Activated T-helper 1 cell treated with Interleukin-2 at 50 U/mL for 16 hours (primary cell): ENCODE results near the gene SPTB.

Experiments used
- DNase-seq: peaks from one replicate; pipeline ENCODE4 v3.0.0-alpha.2; 2020; ENCODE audit warnings: low read depth

SPTB gene

DNA sequence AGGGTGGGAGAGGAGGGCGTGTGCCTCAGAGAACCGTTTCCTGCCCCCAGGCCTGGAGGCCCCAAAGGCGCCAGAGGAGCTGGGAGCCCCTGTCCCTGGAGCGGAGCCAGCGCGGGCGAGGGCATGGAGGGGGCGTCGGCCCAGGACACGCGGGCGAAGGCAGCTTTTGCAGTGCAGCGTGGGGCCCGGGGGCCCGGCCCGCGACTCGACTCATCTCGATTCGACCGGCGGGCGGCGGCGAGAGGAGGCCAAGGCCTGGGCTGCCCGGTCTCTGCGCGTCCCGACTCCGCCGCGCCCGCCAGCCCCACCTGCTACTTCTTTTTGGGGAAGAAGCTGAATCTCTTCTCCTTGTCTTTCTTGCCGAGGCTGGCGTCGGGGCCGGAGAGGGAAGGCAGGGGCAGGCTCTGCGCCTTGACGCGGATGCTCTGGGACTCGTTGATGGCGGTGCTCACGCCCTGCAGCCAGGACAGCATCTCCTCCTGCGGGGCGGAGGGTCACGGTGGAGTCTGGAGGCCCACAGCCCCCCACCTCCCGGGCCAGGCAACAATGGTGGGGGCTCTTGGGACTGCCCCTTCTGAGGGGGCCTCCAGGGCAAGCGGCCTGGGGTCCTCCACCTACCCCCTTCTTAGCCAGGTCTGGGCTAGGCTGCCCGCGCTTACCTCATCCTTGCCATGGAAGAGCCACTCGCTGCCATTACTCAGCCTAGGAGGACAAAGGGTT lies 130.6 kb downstream of the SPTB start:
- DNase-seq, result no peak

DNA sequence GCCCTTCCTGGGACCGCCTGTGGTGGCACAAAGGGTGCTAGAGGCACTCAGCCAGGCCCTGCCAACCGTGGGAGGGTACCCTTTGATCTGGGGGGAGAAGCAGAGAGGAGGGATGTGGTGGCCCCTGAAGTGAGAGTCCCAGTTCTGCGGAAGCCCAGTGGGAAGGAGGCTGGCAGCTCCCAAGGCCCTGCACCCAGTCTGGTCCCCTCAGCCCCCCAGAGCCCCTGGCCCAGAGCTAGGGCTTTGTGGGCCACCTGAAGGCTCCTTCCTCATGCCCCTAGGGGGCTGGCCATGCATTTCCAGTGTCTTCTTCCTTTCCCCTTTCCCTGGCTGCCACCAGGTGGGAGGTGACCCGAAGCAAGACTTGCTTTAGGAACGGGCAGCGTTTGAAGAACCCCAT lies 131.2 kb downstream of the SPTB start:
- no peak for DNase-seq

DNA sequence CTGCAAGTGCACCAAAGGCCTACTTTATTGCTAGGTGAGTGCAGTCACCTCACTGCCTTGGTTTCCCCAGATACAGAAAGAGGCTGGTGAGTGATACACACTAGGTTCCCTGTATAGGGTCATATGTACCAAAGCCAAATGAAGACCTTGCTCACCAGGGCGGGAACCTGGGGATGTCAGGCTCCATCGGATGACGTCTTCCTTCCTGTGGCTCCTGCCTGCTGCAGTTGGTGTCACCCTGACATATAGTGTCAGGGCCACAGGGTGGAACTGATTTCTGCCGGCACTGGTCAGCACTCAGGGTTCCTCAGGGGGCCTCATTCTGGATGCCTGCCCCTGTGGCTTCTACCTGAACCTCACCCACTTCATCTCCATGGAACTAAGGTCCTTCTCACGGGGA lies 132.4 kb downstream of the SPTB start:
- DNase-seq, result no peak

DNA sequence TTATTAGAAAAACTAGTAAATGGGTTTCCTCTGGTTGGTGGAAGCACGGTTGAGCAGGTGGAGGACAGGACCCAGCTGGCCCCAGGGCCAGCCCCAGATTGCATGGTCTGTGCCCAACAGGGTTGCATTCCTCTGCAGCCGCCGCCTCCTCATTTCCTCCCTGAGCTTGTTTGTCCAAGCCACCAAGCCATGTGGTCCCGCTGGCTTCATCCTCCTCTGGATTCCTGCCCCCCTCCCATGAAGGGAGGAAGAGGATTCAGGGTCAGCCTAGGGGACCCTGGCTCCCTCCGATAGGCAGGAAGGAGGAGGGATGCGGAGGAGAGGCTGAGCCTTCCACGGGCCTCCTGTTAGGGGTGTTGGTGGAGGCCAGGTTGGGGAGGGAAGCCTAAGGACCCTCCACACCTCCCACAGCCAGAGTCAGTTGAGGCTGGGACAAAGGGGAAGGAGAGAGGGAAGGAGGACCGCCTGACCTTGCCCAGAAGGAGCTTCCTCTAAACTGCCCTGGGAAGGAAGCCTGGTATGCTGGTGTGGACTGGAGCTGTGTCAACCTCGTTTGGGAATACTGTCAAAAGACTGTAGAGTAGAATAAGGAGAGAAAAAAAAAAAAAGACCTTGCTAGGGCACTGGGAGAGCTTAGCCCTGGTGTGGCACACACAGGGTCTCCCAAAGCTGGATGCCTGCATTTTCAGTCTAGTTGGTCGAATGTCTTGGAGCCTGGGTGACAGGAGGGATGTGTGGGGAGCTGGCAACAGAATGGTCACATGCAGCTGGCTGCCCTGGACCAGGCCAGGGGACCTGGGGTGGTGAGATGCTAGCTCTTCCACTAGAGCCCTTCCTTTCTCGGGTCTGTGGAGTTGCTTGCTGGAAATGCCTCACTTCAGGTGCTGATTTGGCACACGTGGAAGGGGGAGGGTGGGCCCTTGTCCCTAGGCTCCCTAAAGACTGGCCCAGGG lies 133.1 kb downstream of the SPTB start:
- no peak for DNase-seq

DNA sequence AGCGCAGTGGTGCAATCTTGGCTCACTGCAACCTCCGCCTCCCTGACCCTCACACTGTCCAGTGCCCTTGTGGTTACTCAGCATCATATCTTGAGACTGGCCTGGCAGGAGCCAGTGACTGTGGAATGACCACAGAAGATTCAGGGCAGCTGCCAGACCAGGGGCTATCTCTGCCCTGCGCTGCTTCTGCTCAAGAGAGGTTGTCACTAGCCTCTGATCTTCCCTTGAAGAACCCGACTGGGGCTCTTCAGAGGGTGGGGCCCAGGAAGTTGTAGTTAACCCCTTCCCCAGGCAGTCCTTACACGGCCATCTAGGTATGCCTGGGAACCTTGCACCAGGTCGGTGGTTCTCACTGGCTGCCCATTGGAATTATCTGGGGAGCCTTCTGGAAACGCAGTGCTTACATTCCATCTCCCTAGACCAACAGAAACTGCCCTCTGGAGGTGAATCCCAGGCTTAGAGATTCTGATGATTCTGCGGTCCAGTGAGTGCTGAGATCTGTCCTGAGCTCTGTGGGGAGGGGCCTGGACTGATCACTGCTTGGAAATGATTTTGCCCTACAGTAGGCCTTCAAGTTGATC lies 134.1 kb downstream of the SPTB start:
- no peak for DNase-seq

DNA sequence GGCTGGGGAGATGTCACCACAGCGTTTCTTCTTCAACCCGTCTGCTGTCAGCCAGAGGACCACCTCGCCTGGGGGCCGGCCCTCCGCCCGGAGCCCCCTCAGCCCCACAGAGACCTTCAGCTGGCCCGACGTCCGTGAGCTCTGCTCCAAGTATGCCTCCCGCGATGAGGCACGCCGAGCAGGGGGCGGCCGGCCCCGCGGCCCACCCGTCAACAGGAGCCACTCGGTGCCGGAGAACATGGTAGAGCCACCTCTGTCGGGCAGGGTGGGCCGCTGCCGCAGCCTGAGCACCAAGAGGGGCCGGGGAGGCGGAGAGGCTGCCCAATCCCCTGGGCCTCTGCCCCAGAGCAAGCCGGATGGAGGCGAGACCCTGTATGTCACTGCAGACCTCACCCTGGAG lies 136.6 kb downstream of the SPTB start:
- DNase-seq, result no peak

DNA sequence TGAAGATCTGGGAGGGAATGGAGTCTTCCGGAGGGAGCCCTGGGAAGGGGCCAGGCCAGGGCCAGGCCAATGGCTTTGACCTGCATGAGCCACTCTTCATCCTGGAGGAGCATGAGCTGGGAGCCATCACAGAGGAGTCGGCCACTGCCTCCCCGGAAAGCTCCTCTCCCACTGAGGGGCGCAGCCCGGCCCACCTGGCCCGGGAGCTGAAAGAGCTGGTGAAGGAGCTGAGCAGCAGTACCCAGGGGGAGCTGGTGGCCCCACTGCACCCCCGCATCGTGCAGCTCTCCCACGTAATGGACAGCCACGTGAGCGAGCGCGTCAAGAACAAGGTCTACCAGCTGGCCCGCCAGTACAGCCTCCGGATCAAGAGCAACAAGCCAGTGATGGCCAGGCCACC lies 137.7 kb downstream of the SPTB start:
- no peak for DNase-seq

DNA sequence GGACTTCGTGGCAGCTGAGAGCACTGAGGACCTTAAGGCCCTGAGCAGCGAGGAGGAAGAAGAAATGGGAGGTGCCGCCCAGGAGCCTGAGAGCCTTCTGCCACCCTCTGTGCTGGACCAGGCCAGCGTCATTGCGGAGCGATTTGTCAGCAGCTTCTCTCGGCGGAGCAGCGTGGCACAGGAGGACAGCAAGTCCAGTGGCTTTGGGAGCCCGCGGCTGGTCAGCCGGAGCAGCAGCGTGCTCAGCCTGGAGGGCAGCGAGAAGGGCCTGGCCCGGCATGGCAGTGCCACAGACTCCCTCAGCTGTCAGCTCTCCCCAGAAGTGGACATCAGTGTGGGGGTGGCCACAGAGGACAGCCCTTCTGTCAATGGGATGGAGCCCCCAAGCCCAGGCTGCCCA lies 138.5 kb downstream of the SPTB start:
- DNase-seq, result no peak

DNA sequence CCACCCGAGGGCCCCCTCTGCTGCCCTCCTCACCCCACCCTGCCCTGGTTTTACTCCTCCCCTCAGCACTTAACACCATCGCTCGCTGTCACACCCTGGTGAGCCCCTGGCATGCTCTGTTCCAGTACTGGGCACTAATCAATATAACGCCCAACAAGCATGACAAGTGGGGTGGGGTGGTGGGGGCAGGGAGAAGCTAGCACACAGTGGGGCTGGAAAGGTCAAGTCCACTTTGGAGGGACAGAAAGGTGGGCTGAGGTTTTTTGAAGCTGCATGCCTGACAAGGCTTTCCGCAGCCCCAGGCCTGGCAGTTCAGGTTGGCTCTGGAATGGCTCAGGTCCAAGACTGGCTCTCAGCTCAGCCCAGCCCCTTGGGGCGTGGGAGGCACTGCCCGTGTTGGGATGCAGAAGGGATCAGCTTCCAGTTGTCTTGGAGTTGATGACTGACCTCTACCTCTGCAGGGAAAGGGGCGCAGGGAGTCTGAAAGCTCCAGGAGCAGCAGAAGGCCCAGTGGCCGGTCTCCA lies 141.4 kb downstream of the SPTB start:
- DNase-seq, result no peak

DNA sequence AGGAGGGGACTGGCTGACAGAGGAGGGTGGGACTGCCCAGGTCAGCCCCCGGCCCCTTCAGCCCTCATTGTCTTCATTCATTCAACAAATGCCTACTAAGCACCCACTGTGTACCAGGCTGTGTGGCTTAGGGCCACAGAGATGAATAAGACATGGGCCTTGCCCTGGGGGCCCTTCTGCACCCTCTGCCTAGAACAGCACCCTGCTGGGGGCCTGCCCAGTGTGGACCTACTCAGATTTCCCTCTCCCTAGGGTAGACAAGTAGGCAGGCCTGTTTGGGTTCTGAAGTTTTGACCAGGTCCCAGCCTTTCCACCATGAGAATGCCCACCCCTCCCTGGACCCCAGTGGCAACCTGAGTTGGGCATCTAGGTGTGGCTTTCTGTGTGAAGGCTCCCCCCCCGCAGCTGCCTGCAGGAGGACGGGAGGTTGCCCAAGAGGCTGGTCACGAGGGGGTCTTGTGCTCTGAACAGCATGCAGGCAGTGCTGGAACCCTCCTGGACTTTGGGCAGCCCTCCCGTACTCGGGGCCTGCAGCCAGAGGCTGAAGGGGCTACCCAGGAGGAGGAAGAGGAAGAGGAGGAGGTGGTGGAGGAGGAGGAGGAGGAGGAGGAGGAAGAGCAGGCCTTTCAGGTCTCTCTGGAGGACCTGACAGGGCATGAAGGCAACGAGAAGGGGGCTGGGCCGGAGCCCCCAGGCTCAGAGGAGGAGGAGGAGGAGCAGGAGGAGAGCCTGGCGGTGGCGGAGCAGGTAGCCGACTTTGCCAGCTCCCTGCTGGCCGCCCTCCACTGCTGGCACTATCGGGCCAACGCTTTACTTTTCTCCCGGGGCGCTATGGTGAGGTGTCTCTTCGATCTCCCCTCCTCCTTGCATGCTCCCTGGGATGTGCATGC lies 142.1 kb downstream of the SPTB start:
- no peak for DNase-seq

DNA sequence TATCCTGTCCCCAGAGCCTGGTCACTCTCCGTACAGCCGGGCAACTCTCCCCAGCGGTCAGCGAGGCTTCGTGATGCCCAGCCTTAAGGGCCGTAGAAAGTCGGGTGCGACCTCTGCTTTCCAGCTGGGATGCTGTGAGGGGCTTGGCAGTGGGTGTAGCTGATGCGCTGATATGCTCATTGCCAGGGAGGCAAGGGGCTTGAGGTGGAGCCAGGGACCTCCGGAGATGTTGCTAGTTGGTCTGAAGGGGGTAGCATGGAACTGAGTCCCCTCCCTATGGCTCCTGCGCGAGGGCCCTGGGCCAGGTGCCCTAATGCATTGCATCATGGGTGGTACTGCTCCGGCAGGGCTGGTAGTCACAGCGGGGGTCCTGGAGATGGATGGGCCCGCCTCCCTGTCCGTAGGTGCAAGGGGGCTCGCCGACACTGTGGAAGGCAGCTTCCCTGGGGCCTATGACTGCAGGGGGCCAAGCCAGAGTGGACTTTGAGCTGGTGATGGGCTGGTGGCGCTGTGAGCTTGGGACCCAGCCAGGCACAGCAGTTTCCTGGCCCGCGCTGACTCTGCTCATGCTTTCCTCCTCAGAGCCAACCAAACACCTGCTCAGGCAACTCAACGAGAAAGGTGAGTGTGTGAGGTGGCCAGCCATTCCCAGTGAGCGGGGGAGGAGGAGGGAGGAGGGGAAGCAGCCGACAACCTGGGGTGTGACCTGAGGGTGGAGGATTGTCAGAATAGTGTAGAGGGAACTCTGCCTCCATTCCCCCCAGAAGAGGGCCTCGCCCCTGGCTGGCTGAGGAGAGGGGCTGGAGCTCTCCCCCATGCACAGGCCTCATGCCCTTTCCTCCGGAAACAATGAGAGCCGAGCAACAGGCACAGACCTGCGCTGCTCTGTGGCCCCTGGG lies 143.2 kb downstream of the SPTB start:
- DNase-seq, result no peak

DNA sequence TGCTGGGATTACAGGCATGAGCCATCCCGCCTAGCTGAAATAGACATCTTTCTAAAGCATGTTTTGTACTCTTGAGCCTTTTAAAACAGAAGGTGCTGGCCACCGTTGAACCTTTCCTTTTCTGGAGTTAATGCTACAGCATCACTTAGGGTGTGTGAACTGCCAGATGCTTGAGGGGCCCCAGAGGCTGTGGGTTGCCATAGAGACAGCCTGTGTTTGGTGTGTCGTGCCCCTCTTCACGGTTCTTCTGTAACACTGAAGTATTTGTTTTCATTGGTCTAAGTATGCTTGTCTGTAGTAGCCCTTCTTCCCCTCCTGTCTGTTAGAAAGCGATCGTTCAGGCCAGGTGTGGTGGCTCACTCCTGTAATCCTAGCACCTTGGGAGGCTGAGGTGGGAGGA lies 144.7 kb downstream of the SPTB start:
- DNase-seq, result no peak

DNA sequence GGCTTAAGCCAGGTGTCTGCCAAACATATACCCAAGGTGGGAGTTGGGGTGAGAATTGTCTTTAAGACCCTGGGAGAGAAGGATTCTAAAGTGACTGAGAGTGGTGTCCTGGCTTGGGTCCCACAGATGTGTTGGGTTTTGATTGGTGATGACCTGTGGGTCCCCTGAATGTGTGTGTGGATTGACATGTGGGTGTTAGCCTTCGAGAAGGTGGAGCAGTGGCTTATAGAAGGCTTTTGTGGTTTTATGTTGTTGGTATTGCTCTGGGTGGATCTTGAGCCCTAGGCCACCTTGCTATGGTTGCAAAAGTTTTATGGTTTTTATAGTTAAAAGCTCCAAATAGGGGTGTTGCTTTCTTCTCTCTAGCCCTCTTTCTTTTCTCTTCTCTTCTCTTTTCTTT lies 145.8 kb downstream of the SPTB start:
- DNase-seq, result no peak

DNA sequence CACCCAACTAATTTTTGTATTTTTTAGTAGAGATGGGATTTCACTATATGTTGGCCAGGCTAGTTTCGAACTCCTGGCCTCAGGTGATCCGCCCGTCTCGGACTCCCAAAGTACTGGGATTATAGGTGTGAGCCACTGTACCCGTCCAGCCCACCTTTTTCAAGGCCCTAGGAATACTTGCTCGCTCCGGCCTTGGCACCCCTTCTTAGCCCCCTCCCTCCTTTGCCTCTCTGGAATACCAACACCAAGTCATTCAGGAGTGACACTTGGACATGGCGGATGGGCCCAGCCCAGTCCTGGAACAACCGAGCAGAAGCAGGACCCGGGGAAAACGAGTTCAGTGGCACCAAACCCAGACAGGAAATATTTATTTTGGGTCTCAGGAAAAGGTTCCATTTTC lies 146.4 kb downstream of the SPTB start:
- DNase-seq, result no peak

DNA sequence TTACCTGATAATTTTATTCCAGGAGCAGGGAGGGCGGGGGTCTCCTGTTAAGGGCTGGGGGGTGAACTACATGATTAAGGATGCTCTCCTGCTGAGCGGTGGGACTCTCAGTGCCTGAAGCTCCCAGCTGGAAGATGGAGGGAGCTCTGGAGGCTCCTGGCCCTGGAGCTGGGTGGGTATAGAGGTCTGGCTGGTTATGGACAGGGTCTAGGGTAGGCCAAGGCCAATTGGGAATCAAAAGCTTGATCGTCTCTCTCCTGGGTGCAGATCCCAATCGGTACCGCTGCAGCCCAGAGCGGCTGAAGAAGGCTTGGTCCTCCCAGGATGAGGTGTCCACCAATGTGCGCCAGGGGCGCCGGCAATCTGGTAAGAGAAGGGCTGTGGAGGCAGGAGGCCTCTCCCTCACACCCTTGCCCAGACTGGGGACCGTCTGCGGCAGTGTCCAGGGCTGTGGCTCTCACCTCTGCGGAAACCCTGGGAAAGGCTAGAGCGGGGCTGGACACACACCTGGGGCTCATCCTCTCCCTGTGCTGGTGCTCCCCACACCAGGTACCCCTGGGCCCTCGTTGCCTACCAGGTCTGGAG lies 147.1 kb downstream of the SPTB start:
- DNase-seq, result no peak

DNA sequence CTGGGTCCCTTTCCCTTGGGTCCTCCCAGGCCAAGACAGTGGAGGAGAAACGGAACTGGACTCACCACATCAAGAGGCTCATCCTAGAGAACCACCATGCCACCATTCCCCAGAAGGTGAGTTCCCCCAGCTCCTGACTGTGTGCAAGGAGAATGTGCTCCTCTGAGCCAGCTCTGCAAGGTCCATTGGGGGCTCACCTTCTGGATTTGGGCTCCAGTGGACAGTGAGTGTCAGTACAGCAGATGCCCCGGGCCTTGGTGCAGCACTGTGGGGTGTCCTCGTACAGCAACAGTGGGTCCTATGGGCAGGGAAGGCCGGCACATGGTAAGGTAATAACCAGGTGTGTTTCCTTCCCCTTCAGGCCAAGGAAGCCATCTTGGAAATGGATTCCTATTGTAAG lies 147.6 kb downstream of the SPTB start:
- DNase-seq, result no peak

DNA sequence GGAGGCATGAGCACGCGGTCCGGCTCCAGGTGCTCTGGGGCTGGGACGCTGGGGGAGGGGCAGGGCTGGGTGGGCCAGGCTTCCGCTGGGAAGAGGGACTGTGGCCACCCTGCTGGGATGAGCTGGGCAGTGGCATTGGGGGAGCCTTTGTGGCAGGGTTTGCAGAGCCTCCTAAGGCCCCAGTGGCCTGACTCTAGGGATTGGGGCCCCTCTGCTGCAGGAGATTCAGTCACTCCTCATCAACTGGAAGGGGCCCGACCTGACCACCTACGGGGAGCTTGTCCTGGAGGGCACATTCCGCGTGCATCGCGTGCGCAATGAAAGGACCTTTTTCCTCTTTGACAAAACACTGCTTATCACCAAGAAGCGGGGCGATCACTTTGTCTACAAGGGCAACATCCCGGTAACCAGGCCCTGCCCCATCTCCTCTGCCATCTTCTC lies 148.5 kb downstream of the SPTB start:
- no peak for DNase-seq

DNA sequence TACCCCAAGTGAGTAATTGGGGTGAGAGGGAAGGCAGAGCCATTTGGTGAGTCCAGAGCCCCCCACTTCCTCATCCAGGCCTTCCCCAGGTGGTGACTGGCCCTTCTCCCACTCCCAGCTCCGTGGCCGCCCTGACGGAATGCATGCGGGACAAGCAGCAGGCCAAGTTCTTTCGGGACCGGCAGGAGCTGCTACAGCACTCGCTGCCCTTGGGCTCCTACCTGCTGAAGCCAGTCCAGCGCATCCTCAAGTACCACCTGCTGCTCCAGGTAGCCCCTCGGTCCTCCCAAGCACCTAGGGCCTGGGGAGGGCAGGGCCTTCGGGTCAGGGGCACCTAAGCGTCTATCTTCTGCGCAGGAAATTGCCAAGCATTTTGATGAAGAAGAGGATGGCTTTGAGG lies 149.0 kb downstream of the SPTB start:
- no peak for DNase-seq

DNA sequence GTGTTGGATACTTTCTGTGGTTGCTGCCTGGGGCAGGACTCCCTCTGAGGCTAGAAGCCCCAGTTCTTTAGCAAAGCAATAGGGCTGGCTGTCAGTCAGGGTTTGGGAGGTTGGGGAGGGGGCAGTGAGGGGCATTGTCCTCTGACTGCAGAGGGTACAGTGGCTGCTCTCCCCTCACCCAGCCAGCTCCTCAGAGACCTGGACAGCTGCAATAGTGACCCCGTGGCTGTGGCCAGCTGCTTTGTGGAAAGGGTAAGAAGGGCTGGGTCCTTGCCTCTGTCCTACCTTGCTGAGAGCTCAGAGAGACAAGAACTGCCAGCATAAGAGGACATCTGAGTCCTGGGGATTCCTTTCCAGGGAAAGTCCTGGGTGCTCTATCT lies 149.7 kb downstream of the SPTB start:
- no peak for DNase-seq

DNA sequence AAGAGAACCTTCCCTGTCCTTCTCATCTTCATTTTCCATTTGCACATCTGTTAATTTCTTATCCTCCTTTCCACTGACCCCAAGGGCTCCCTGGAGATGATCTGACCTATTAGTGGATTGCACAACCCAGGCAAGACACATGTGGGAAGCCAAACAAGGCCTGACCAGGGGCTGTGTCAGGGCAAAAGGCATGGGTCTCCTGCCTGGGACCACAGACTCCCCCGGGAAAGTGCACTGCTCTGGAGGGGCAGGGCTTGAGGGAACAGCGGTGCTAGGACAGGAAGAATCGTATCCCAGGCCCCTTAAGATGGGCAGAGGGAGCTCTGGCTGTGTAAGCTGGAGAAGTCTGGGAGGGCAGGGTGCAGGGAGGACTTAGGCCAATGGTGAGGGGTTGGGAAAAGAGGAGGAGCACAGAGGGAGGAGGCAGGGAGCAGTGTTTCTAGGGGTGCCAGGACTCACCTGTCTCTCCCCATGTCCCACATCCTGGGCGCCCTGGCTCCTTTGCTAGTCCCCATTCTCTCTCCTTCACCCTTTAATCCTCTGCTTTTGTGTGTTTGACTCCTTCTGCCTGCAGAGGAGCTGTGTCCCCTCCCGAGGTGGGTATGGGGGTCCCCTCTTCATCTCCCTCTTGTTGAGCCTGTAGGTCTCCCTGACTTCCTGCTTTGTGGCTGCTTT lies 150.2 kb downstream of the SPTB start:
- no peak for DNase-seq
